Activated naive CD4-positive, alpha-beta T cell treated with anti-CD3 and anti-CD28 coated beads, Interleukin-2, amount 50 U/mL, for 16 hours (primary cell): ENCODE measurements around the gene DAB1.

Experiments
- DNase-seq: peaks from one replicate; pipeline ENCODE4 v3.0.0-alpha.2; 2020

DAB1 gene

GRCh38 chr1:57410508-57410907 is 13.4 kb downstream of the DAB1 start:
- no peak for DNase-seq

- no peak for DNase-seq
Observed at GRCh38 chr1:57407928-57408327, 15.9 kb downstream of the DAB1 start.

GRCh38 chr1:57406428-57406970 is 17.4 kb downstream of the DAB1 start:
- DNase-seq, result no peak

DNA sequence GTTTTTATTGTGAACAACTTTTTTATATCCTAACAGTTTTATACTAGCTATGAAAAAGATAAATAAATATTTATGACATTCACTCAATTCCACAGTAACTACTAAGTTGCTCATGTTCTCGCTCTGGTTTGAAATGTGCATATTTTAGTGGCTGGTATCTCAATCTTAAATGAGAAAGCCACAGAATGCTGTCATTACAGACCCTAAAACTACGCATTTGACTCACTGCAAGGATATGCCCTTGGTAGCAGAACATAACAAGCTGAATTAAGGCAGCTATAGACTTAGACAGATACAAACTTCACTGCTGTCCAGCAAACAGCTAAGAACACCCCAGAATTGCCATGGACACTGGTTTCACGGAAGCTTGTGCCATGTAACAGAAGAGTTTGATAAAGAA is 19.0 kb downstream of the DAB1 start:
- no peak for DNase-seq

GRCh38 chr1:57403201-57403600 is 20.7 kb downstream of the DAB1 start:
- no peak for DNase-seq

- DNase-seq, result no peak
Observed at GRCh38 chr1:57401671-57402070, 22.2 kb downstream of the DAB1 start.

DNA sequence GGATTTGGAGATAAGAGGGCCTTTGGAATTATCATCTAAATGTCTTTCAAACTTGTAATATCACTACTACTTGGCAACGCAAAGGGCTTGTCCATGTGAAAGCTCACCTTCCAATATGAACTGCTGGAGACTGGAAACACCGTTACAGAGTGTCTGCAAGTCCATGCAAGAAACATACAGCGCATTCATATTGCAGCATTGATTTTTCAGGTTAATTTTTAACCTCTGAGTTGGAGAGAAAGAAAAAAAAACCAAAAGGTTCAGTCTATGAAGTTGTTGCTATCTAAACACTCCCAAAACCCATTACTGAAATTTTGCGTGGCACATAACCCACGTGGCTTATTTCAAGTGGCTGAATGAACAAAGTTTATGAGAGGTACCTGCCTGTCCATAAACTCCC is 23.8 kb downstream of the DAB1 start:
- DNase-seq, result no peak

GRCh38 chr1:57393058-57393584 is 30.7 kb downstream of the DAB1 start:
- DNase-seq, result no peak

GRCh38 chr1:57385336-57385735 is 38.5 kb downstream of the DAB1 start:
- no peak for DNase-seq

- no peak for DNase-seq
Observed at GRCh38 chr1:57384901-57385300, 39.0 kb downstream of the DAB1 start.

GRCh38 chr1:57384284-57384683 is 39.6 kb downstream of the DAB1 start:
- DNase-seq, result no peak

DNA sequence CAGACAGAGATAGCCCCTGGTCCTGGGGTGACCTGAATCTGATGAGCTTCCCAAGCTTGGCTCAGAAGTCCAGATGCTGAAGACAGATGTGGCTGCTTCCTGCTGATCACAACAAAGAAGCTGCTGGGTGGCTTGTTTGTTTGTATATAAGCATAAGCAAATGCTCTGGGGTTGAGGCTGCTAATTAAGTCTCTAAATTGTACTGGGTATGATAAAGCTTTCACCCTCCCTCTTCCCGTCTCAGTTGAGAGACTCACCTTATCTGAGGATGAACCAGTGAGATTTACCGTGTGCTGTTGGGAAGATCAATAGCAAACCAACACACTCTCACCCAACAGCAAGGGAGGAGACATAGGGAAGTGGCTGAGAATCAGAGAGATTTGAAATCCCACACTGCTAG is 42.0 kb downstream of the DAB1 start:
- DNase-seq, result no peak

GRCh38 chr1:57381426-57381825 is 42.4 kb downstream of the DAB1 start:
- DNase-seq, result no peak

- no peak for DNase-seq
Observed at GRCh38 chr1:57380923-57381322, 42.9 kb downstream of the DAB1 start.

DNA sequence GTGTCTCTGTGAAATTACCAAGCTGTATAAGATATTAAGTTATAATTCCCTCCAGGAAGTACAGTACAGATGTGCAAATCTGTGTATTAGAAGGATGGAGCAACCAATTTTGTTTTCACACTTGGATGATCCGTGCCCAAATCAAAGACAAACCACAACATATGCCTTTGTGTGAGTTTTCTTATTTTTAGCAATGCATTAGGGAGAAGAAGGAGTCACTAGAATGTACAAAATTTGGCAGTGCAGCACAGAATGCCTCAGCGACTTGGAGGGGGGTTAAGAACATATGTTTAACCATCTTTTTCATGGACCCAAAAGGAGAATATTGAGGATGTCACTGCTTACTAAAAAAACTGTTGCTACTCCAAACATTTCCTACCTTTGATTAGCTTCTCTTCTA is 45.3 kb downstream of the DAB1 start:
- no peak for DNase-seq

DNA sequence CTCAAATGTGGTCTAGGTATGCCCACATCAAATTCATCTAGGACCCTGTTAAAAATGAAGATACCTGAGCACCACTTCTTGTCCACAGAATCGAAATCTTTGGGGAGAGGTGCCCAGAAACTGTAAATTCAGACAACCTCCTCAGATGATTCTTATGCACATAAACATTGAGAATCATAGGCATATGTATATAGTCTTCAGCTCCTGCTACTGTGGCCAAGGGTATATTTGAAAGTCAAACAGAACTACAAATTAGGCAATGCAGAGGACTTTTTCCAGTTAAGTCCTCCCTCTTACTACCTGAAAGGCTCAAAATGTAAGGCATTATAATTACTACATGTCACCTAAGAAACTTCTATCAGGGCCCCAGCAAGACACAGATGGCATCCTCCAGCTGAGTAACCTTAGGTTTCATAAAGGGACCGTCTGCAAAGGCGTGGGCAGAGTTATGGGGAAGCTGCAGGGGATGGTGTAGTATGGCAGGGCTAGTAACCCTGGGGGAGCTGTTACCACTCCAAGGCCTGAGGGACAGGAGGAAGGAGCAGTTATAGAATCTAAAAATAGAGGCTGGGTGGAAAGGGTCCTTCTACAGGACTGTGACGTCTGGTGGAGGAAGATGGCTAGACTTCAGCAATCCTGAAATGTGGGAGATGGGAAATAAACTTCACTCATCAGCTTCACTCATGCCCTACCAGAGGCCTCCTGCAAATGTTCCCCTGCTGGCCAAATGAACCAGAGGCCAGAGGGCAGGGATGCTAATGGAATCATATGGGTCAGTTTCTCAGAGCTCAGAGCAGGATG is 46.3 kb downstream of the DAB1 start:
- no peak for DNase-seq

DNA sequence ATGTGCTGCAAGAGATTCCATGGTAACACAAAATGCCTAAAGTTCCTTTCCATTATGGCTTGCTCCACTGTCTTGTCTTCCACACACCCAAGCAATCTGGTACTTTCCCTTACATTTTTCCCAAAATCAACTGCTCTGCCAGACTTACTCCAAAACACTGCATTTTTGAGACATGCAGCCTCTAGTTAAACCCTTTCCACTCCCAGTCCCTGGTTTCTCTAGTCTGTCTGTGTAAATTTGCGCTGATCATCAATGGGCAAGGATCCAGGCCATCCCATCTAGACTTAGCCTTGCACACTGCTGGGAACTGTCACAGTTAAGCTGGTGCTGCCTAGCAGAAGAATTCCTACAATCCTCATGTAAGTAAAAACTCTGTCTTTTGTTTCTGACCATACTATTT is 47.8 kb downstream of the DAB1 start:
- no peak for DNase-seq

- no peak for DNase-seq
Observed at GRCh38 chr1:57369889-57370288, 54.0 kb downstream of the DAB1 start.

GRCh38 chr1:57367945-57368344 is 55.9 kb downstream of the DAB1 start:
- DNase-seq, result no peak

DNA sequence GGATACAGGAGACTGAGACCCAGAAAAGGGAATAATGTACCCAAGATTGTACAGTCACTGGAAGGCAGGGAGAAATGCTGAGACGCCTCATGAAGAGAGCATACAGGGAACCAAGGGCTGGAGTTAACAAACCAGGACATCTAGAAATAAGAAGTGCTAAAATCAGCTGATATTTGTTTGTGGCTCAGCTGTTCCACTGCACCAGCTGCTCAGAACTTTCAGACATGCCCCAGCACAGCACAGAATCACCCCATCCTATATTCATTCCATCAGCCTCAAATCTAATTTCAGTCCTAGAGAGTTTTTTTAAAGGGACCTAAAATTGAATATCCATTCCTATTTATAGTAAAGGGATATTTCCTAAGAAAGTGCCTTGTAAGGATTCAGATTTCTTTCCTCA is 60.2 kb downstream of the DAB1 start:
- no peak for DNase-seq

- no peak for DNase-seq
Observed at GRCh38 chr1:57363165-57363564, 60.7 kb downstream of the DAB1 start.

DNA sequence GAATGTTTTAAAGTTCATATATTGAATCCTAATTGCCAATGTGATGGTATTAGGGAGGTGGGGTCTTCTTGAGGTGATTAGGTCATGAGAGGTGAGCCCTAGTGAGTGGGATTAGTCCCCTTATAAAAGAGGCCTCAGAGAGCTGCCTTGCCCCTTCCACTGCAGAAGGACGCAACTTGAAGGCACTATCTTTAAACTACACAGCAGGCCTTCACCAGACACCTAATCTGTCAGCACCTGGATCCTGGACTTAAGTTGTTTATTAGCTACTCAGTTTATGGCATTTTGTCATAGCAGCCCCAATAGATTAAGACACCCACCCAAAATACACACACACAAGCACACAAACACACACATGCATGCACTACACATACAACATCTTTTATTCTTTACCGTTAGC is 61.4 kb downstream of the DAB1 start:
- DNase-seq, result no peak

DNA sequence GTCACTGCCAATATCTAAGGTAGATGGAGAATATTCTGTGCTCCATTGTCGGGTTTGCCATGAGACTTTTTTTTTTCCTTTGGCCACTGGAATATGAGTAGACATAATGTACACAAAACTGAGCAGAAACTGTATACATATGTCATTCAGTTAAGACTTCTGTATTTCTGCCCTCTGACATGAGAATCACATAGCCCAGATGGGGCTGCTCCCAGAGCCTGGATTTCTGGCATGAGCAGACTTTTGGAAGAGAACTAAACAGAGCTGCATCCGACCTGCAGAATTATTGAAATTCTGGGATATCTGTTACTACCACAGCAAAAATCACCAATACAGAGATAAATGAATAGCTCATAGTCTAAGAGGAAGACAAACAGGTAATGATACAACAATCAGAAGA is 62.3 kb downstream of the DAB1 start:
- DNase-seq, result no peak

GRCh38 chr1:57360846-57361407 is 62.9 kb downstream of the DAB1 start:
- no peak for DNase-seq
